CD4-positive, alpha-beta T cell (primary cell): ENCODE measurements around the gene GPRC5C. TPM values are rescaled to one million over a fixed set of nuclear protein-coding genes. Genes with fewer than 3 reads are reported as not detected.

ENCODE experiments used
- ATAC-seq: fragments of 200-7000 bp; cut with Tn5 transposase; one replicate; pipeline ENCODE4 v1.10.0; 2022; ENCODE audit warnings: mild to moderate bottlenecking; ENCODE audit not compliant: poor library complexity
- CTCF ChIA-PET: fragments of 350-600 bp; sonication (Branson Sonifier 250); formaldehyde crosslinking; loops from one replicate; lab custom pipeline; 2021; ENCODE audit warnings: antibody characterized with exemption, inconsistent platforms; lab: Charles Lee
- POLR2A ChIA-PET: fragments of 350-600 bp; sonication (Branson Sonifier 250); formaldehyde crosslinking; loops from one replicate; lab custom pipeline; 2021; ENCODE audit warnings: antibody characterized with exemption, inconsistent platforms; lab: Charles Lee
- DNase-seq, 14 experiments: peaks; one replicate each; pipeline ENCODE4 v3.0.0-alpha.2; 2013 to 2020; ENCODE audit warnings: mixed read lengths in 2 of 14
- H3K27ac ChIP-seq, 2 donors: one replicate each; pipeline versions ENCODE4 v1.5.1 to v1.7.0; 2013; ENCODE audit warnings: low read length in 2 of 2, low read depth in 1 of 2, mild to moderate bottlenecking in 1 of 2
- H3K27me3 ChIP-seq, 2 experiments: 1 replicate in 1 of 2; 2 replicates in 1 of 2; pipeline versions ENCODE4 v1.6.1 to v1.7.0; 2013; ENCODE audit warnings: low read length in 2 of 2, control low read depth in 1 of 2, mild to moderate bottlenecking in 1 of 2, moderate library complexity in 1 of 2; ENCODE audit not compliant: insufficient read depth in 2 of 2, control insufficient read depth in 1 of 2
- H3K36me3 ChIP-seq: one replicate; pipeline ENCODE4 v1.6.1; 2013; ENCODE audit warnings: low read length, control low read depth; ENCODE audit not compliant: insufficient read depth
- H3K4me1 ChIP-seq: one replicate; pipeline ENCODE4 v1.6.1; 2013; ENCODE audit warnings: low read length, control low read depth; ENCODE audit not compliant: insufficient read depth
- H3K4me3 ChIP-seq: one replicate; pipeline ENCODE4 v1.5.1; 2013; ENCODE audit warnings: mild to moderate bottlenecking, low read length, moderate library complexity
- H3K9me3 ChIP-seq, 2 experiments: 1 replicate in 1 of 2; 2 replicates in 1 of 2; pipeline versions ENCODE4 v1.6.1 to v1.7.0; 2013; ENCODE audit warnings: low read length in 2 of 2, mild to moderate bottlenecking in 2 of 2, control low read depth in 1 of 2, moderate library complexity in 1 of 2; ENCODE audit not compliant: control insufficient read depth in 1 of 2, insufficient read depth in 1 of 2
- H3K27ac Mint-ChIP-seq: one replicate; pipeline ENCODE4 v1.8.0; 2020; ENCODE audit warnings: mixed read lengths
- H3K27me3 Mint-ChIP-seq: one replicate; pipeline ENCODE4 v1.8.0; 2021; ENCODE audit warnings: mixed read lengths
- H3K36me3 Mint-ChIP-seq: one replicate; pipeline ENCODE4 v1.8.0; 2021; ENCODE audit warnings: low read depth, mixed read lengths
- H3K4me1 Mint-ChIP-seq: one replicate; pipeline ENCODE4 v1.8.0; 2021; ENCODE audit warnings: low read depth, mixed read lengths
- H3K4me3 Mint-ChIP-seq: one replicate; pipeline ENCODE4 v1.8.0; 2020; ENCODE audit warnings: mild to moderate bottlenecking, mixed read lengths
- H3K9me3 Mint-ChIP-seq: one replicate; pipeline ENCODE4 v1.8.0; 2020; ENCODE audit warnings: mixed read lengths
- CTCF ChIP-seq: fragments of 200-600 bp; IDR thresholded peaks from one replicate; pipeline ENCODE4 v1.8.0; 2022; ENCODE audit warnings: antibody characterized with exemption, mild to moderate bottlenecking
- intact Hi-C, 2 experiments: fragments of 100-400 bp; cut with DNase I in 1 of 2; cut with micrococcal nuclease in 1 of 2; formaldehyde crosslinking; loops; one replicate each; pipeline versions ENCODE4 v1.15.1 to v1.9.0; 2023 to 2025; cut with DNase I, micrococcal nuclease
- total RNA-seq, 174 experiments: library from RNA in 2 of 174; stranded (reverse) in 2 of 174; gene quantifications; one replicate each; pipeline ENCODE4 v1.2.3 and lab custom pipeline; 2021 to 2026

Gene GPRC5C
- total RNA-seq, 2 experiments from 2014 or later = not detected

- Mint-ChIP-seq H3K36me3 (no peaks in the 10 kb centered on the region), H3K9me3 (no peaks in the 10 kb centered on the region), H3K27me3 (peaks cover 8% of the 10 kb centered on the region), H3K27ac (no peak overlapping the region), H3K4me3 (no peak overlapping the region), H3K4me1 (peaks cover 7% of the 10 kb centered on the region)
- POLR2A ChIA-PET = no interaction called here
- no peak overlapping the region for H3K27ac ChIP-seq
- CTCF ChIA-PET = no interaction called here
- H3K27me3 ChIP-seq = peaks cover 0 to 3% of the 10 kb centered on the region in 2 experiments
- no peak for TF ChIP-seq CTCF
- intact Hi-C loops = no loop called here
- ATAC-seq = no peak
- H3K4me1 ChIP-seq = peaks cover 34% of the 10 kb centered on the region
- no peak overlapping the region for H3K4me3 ChIP-seq
- H3K36me3 ChIP-seq = no peaks in the 10 kb centered on the region
- H3K9me3 ChIP-seq = no peaks in the 10 kb centered on the region
- DNase-seq = no peak
These were observed 18.3 kb downstream of the GPRC5C start for GRCh38 chr17:74450231-74450630.

- no peak for DNase-seq
- Mint-ChIP-seq H3K36me3 (no peaks in the 10 kb centered on the region), H3K9me3 (no peaks in the 10 kb centered on the region), H3K4me1 (peaks cover 7% of the 10 kb centered on the region), H3K4me3 (no peak overlapping the region), H3K27me3 (peaks cover 8% of the 10 kb centered on the region), H3K27ac (no peak overlapping the region)
- Histone ChIP-seq H3K9me3 (no peaks in the 10 kb centered on the region), H3K27ac (no peak overlapping the region), H3K36me3 (no peaks in the 10 kb centered on the region), H3K4me3 (no peak overlapping the region), H3K4me1 (peaks cover 34% of the 10 kb centered on the region), H3K27me3 (peaks cover 0 to 3% of the 10 kb centered on the region in 2 experiments)
- no peak for TF ChIP-seq CTCF
- CTCF ChIA-PET = no interaction called here
- POLR2A ChIA-PET = no interaction called here
- no peak for ATAC-seq
- intact Hi-C loops = no loop called here
These were observed 19.1 kb downstream of the GPRC5C start for GRCh38 chr17:74450925-74451403.

DNA sequence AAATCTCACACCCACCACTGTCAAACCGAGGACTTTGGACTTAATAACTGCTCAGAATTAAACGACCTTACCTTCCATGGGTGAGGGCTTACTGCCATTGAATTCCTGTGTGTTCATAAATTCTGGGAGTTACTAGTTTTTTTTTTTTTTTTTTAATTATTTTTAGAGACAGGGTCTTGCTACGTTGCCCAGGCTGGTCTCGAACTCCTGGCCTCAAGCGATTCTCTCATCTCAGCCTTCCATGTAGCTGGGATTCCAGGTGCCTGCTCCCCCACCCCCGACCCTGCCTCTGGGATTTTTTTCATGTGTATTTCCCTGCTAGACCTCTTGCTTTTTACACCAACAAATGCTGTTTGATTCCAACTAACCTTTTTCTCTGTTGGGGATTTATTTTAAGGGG lies 19.7 kb downstream of the GPRC5C start:
- Mint-ChIP-seq H3K36me3 (no peaks in the 10 kb centered on the region), H3K4me1 (peaks cover 7% of the 10 kb centered on the region), H3K4me3 (no peak overlapping the region), H3K27ac (no peak overlapping the region), H3K9me3 (no peaks in the 10 kb centered on the region), H3K27me3 (peaks cover 8% of the 10 kb centered on the region)
- Histone ChIP-seq H3K27ac (no peak overlapping the region), H3K9me3 (no peaks in the 10 kb centered on the region), H3K4me1 (peaks cover 31% of the 10 kb centered on the region), H3K4me3 (no peak overlapping the region), H3K27me3 (peaks cover 0 to 3% of the 10 kb centered on the region in 2 experiments), H3K36me3 (no peaks in the 10 kb centered on the region)
- CTCF ChIA-PET = no interaction called here
- ATAC-seq (no peak), DNase-seq (no peak)
- no peak for TF ChIP-seq CTCF
- POLR2A ChIA-PET = no interaction called here
- intact Hi-C loops = no loop called here
